ENCODE results near the gene SDK1.
"Not testable (repeated sequence)": the region's sequence is repeated elsewhere in the genome, so short reads cannot be mapped to it uniquely, and the experiment has no call there.

SDK1 gene

DNA sequence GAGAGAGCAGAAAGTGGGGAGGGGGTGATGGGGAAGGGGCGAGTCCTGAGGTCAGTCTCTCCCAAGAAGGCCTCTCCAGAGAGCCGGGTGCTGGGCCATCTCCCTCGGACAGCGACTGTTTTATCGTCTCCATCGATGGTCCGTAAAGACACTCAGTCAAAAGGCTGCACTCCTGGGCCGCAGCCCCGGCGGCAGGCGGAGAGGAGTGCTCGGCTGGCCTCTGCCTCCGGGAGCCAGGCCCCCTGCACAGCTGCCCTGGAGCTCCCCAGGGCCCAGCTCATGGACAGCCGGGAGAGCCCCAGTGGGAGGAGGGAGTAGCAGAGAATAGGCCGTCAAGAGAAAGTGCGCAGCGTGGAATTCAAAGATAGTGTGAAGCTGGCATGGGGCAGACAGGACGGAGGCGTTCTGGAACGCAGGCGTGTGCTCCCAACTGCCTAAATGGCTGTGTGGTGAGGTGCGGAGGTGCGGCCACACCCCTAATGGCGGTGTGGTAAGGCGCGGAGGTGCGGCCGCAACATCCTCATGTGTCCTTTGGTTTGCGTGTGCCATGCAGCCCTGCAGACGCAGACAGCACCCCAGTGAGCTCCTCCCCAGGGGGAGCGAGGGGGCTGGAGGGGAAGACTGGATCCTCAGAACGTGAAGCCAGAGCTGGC, 903.6 kb downstream of the SDK1 start:
- DNase-seq (ENCODE audit: low spot score) = no peak

DNA sequence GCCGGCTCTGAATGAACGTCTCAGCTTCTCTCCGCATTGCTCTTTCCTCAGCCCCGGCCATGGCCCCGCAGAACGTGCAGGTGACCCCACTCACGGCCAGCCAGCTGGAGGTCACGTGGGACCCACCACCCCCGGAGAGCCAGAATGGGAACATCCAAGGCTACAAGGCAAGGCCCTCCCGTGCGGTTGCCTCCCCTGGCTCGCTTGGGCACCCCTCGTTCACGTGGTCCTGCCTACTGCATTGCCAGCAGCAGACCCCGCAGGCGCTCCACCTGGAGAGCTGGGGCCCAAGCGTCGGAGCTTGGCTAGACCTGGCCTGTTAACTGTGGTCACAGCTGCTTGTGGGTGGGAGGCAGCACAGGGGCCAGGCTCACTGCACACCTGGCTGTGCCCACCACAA, 904.8 kb downstream of the SDK1 start:
- DNase-seq (ENCODE audit: low spot score) = no peak

DNA sequence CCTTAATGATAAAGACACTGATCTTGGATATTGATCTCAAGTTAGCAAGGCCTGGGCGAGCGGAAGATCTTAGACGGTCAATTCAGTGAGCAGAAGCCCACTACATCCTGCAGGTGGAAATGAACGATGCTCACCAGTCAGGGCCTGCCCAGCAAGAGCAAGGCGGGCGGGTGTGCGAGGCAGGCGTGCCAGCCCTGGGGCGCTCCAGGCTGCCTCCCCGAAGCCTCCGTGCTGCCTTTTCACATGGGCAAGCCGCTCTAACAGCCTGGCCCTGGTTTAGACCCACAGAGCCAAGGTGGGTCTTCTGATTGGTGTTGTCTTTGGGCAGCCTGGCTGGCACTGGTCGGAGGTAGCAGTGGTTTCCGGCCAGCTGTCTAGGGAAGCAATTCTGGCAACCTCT, 906.0 kb downstream of the SDK1 start:
- DNase-seq (ENCODE audit: low spot score) = no peak

DNA sequence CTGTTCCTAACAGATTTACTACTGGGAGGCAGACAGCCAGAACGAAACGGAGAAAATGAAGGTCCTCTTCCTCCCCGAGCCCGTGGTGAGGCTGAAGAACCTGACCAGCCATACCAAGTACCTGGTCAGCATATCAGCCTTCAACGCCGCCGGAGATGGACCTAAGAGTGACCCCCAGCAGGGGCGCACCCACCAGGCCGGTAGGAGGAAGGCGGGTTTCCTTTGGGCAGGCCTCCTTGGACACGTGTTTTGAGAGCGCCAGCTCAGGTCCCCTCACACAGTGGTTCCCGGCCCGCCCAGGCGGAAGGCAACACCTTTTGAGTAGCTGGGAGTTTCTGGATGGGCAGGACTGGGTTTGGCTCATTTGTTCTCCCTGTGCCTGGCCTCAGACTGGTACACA, 907.0 kb downstream of the SDK1 start:
- no peak for DNase-seq (ENCODE audit: low spot score)

GRCh38 chr7:4208586-4208985, 907.5 kb downstream of the SDK1 start:
- DNase-seq (ENCODE audit: low spot score) = no peak

DNA sequence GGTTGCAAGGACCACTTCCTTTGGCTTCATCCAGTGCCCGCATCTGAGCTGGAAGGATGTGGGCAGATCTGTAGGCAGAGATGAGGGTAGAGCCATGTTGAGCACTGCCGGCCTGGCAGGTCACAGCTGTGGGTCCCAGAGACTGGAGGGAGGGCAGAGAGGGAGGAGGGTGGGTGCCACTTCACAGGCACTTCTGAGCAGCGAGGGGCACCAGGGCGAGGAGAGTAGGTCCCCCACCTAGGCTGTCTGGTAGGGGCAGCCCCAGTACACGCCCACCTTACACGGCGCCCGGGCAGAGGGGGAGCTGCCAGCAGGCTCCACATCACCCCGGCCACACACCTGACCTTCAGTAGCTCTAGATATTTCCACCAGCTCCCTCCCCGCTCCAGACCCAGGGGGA, 908.1 kb downstream of the SDK1 start:
- no peak for DNase-seq (ENCODE audit: low spot score)

DNA sequence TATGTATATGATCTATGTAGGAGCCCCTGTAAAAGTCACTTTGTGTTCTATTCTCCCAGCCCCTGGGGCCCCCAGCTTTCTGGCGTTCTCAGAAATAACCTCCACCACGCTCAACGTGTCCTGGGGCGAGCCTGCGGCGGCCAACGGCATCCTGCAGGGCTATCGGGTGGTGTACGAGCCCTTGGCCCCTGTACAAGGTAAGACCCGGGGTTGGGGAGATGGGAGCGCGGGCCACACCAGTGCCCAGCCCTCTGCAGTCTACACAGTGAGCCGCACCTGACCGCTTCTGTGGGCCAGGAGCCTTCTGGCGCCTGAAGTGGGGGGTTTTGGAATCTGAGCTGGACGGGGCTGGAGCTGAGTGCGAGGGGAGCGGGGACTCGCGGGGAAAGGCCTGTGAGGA, 908.9 kb downstream of the SDK1 start:
- no peak for DNase-seq (ENCODE audit: low spot score)

DNA sequence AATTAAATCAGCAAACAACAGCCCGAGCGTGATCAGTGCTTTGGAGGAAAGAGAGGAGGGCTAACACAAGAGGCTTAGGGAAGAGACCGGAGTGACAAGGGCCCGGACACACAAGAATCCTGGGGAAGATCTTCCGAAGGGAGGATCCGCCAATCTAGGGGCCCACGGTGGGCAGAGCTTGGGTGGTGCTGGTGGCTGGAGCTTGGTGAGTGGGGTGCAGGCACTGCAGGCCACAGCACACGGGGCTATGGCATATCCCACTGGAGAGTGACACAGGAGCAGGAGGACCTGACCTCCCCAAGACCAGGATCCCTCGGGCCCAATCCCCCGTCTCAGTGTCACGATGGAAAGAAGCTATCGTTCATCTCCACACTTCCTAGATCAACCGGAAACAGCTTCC, 909.8 kb downstream of the SDK1 start:
- DNase-seq (ENCODE audit: low spot score) = no peak

GRCh38 chr7:4211261-4211660, 910.2 kb downstream of the SDK1 start:
- no peak for DNase-seq (ENCODE audit: low spot score)

GRCh38 chr7:4212376-4212775, 911.3 kb downstream of the SDK1 start:
- DNase-seq (ENCODE audit: low spot score) = no peak

- DNase-seq (ENCODE audit: low spot score) = no peak
Measured at GRCh38 chr7:4214291-4215155, 913.5 kb downstream of the SDK1 start.

GRCh38 chr7:4215176-4215720, 914.2 kb downstream of the SDK1 start:
- no peak for DNase-seq (ENCODE audit: low spot score)

DNA sequence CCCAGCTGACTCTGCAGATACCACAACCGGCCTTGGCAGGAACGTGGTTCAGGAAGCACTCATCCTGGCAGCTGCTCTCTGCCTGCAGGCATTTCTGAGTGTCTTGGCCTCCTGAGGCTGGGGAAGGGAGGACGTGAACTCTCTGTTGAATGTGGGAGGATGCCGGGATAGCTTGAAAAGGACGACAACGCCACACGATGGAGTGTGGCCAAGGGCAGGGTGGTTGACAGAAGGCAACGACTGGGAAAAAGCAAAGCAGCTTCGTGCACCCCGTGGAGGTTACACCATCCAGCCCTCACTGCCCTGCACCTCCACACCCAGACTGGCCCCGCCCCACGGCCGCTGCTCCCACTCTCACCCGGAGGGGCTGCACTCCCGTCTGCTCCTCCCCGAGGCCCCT, 915.0 kb downstream of the SDK1 start:
- no peak for DNase-seq (ENCODE audit: low spot score)

GRCh38 chr7:4217126-4217660, 916.1 kb downstream of the SDK1 start:
- DNase-seq (ENCODE audit: low spot score) = not testable (repeated sequence)

GRCh38 chr7:4218481-4218880, 917.4 kb downstream of the SDK1 start:
- DNase-seq (ENCODE audit: low spot score) = no peak

DNA sequence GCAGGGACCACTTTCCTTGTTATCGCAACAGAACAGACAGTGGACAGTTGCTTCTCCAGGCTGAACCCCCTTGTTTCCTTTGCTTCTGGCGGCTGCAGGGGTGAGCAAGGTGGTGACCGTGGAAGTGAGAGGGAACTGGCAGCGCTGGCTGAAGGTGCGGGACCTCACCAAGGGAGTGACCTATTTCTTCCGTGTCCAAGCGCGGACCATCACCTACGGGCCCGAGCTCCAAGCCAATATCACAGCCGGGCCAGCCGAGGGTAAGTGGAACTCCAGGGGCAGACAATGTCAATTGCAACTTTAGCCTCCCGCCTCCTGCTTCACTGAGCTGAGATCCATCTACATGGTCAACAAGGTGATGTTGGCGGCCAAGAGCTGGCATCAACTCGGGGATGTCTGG, 919.0 kb downstream of the SDK1 start:
- no peak for DNase-seq (ENCODE audit: low spot score)

- DNase-seq (ENCODE audit: low spot score) = no peak
Measured at GRCh38 chr7:4221043-4221442, 920.0 kb downstream of the SDK1 start.

- DNase-seq (ENCODE audit: low spot score) = no peak
Measured at GRCh38 chr7:4222676-4223075, 921.6 kb downstream of the SDK1 start.

- DNase-seq (ENCODE audit: low spot score) = no peak
Measured at GRCh38 chr7:4225361-4225771, 924.3 kb downstream of the SDK1 start.

DNA sequence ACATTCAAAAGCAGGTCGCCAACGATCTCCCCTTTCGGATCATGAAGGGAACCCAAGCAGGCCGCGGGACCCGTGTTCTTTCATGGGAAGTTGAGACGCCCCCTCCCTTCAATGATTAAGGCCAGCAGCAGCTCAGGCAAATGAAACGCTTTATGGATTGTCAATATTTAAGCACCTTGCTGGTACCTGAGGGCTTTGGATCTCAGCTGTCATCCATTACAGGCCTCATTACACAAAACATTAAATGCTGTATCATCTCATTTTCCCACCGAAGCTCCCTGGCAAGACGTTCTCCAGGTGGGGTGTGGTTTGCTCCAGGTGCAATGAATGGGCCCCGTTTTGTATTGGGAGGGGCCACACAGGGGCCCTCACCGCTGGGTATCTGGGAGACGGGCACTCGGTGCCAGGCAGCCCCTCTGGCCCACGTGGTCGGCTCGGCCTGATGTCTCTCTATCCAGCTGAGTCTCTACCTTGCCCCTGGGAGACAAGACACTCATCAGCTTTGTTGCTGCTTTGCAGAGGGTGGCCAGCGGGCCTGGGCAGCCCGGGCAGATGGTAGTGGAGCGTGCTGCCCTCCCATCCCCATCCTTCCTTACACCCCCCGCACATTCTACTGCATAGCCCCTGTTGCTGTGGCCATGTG, 925.0 kb downstream of the SDK1 start:
- DNase-seq (ENCODE audit: low spot score) = no peak

DNA sequence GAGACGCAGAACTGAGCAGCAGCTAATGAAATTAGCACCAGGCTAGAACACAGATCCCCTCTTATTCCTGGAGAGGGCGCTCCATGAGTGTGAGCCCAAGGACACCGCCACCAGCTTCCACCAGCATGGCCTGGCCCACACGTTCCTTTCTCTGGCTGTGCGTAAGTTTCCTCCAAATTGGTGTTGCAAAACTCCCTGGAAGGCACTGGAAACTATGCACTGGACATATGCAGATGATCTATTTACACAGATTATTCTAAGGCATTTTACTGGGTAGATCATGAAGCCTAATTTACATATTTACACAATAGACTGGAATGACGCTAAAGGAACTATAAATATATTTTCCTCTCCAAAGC, 925.5 kb downstream of the SDK1 start:
- no peak for DNase-seq (ENCODE audit: low spot score)

DNA sequence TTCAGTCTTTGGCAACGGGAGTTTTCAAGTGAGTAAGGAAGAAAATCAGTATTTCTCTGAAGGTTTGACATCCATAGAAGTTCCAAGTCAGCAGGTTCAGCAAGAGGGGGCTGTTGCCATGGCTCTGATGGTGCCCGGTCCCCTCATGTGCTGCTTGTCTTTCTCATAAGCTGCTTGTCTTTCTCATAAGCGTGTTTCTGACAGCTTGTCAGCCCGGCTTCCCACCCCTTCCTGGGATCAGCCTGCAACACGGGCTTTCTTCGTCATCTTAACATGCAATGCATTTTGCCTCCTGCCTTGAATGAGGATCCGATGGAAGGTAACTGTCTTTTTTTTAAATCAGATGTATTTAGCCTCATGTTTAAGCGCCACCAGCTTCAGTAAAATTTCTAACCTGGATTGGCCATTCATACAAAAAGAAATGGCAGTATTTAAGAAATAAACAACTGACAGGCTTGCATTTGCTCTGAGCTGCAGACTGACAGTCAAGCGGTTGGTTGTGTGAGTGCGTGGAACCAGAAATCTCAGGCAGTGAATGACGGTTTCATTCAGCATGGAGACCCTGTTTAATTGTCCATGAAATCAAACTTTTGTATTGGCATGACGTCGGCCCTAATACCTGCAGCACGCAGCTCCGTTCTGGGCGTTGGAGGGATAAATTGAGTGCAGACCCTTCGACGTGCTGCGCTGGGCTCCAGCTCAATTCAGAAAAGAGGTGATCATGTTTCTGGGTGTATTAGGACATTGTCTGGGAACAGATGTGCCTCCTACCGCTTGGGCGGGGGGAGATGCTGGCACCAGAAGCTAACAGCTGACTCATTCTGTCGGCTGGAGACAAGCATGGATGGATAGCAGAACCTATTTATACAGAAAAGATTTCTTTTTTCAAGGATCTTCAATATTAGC, 926.3 kb downstream of the SDK1 start:
- no peak for DNase-seq (ENCODE audit: low spot score)

Data from germinal center (tissue), 1 donor.